Mucosa of rectum (tissue), 2 donors: ENCODE data around the gene XRCC1.

ENCODE experiments used
- H3K27ac ChIP-seq, 2 donors: one replicate each; pipeline ENCODE4 v1.7.0; 2013; ENCODE audit warnings: inconsistent platforms in 2 of 2, low read depth in 2 of 2, low read length in 2 of 2
- H3K27me3 ChIP-seq, 2 donors: one replicate each; pipeline ENCODE4 v1.7.0; 2013; ENCODE audit warnings: low read length in 2 of 2; ENCODE audit not compliant: control insufficient read depth in 2 of 2, insufficient read depth in 2 of 2
- H3K36me3 ChIP-seq, 2 donors: one replicate each; pipeline ENCODE4 v1.7.0; 2013; ENCODE audit warnings: low read length in 2 of 2; ENCODE audit not compliant: control insufficient read depth in 2 of 2, insufficient read depth in 2 of 2
- H3K4me1 ChIP-seq, 2 donors: one replicate each; pipeline ENCODE4 v1.7.0; 2013; ENCODE audit warnings: low read length in 2 of 2, mild to moderate bottlenecking in 1 of 2; ENCODE audit not compliant: control insufficient read depth in 2 of 2, insufficient read depth in 2 of 2
- H3K4me3 ChIP-seq, 2 donors: one replicate each; pipeline ENCODE4 v1.7.0; 2013; ENCODE audit warnings: low read length in 2 of 2
- H3K9ac ChIP-seq, 2 donors: one replicate each; pipeline ENCODE4 v1.7.0; 2013; ENCODE audit warnings: low read length in 2 of 2, low read depth in 1 of 2, mild to moderate bottlenecking in 1 of 2
- H3K9me3 ChIP-seq, 2 donors: one replicate each; pipeline ENCODE4 v1.7.0; 2013; ENCODE audit warnings: low read length in 2 of 2; ENCODE audit not compliant: control insufficient read depth in 2 of 2
- donor health status: healthy.
- donor health status: Normal muscosa, but diverticular disease.

Gene XRCC1

DNA sequence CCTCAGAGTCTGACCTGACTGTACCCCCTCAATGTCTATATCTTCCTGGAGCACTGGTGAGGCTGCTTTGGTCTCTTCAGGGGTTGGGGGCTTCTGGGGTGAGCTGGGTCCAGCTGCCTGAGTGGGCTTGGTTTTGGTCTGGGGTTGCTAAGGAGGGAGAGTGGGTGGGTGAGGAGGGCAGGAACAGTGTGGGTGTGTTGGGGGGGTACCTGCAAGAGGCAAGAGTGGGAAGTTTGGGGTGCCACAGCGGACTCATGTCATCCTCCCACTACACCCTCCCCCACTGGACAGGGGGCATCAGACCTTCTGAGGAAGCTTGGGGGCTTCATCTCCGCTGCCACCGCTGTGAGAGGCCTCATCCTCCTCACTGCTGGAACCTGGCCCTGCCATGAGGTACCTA lies 28.7 kb downstream of the XRCC1 start:
- Histone ChIP-seq H3K27me3 (no peaks in the 10 kb centered on the region), H3K9me3 (no peaks in the 10 kb centered on the region), H3K36me3 (peaks cover 31 to 53% of the 10 kb centered on the region in 2 donors), H3K27ac (no peak overlapping the region), H3K4me3 (no peak overlapping the region), H3K4me1 (no peaks in the 10 kb centered on the region), H3K9ac (no peak overlapping the region)

DNA sequence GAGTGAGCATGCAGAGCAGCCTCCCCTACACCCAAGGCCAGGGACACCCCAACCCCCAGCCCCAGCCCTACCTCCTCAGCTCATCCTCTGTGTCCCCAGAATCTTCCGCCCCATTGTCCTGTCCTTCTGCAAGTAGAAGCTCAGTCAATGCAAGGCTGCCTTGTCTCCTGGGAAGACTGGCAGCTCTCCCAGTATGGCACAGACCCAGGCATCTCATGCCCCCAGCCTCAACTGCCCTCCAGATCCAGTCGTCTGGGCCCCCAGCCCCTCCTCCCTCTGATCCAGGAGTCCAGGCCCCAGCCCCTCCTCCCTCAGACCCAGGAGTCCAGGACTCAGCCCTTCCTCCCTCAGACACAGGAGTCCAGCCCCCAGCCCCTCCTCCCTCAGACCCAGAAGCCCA lies 29.3 kb downstream of the XRCC1 start:
- Histone ChIP-seq H3K9me3 (no peaks in the 10 kb centered on the region), H3K36me3 (peaks cover 25 to 49% of the 10 kb centered on the region in 2 donors), H3K4me1 (no peaks in the 10 kb centered on the region), H3K27ac (no peak overlapping the region), H3K4me3 (no peak overlapping the region), H3K27me3 (no peaks in the 10 kb centered on the region), H3K9ac (no peak overlapping the region)

DNA sequence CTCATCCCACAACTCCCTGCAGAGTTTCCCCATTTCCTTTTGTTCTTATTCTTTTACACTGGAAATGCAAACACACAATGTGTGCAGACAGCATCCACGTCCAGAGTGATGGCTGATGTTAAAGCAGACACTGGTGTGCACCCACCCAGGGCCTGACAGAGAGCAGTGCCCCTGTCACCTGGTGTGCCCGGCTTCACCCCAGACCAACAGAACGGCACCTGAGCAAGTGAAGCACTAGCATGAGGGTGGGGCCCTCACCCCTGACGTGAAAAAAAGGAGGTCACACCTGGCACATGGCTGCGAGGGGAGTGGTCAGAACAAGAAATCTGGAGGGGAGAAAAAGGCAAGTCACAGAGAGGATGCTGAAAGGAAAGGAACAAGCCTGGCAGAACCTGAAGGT lies 30.1 kb downstream of the XRCC1 start:
- H3K36me3 ChIP-seq: peaks cover 23 to 47% of the 10 kb centered on the region in 2 donors
- no peak overlapping the region for H3K27ac ChIP-seq
- H3K9me3 ChIP-seq: no peaks in the 10 kb centered on the region
- no peak overlapping the region for H3K4me3 ChIP-seq
- no peak overlapping the region for H3K9ac ChIP-seq
- no peaks in the 10 kb centered on the region for H3K27me3 ChIP-seq
- no peaks in the 10 kb centered on the region for H3K4me1 ChIP-seq

DNA sequence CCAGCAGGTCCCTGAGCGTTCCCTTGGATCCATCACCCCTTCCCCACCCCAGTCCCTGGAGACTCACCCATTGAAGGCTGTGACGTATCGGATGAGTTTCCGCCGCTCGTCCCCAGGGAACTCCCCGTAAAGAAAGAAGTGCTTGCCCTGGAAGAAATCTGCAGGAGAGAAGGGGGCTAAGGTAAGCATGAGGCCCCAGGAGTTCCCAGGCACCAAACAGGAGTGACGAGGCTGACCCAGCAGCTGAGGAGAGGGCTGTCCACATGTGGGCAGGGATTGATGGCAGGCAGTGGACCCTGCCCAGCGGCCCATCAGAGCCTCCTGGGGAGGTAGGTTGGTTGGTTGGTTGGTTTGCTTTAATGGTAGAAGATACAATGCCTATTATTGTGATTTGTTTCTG lies 31.2 kb downstream of the XRCC1 start:
- H3K36me3 ChIP-seq: peaks cover 26 to 45% of the 10 kb centered on the region in 2 donors
- H3K9me3 ChIP-seq: no peaks in the 10 kb centered on the region
- H3K9ac ChIP-seq: no peak overlapping the region
- H3K4me1 ChIP-seq: no peaks in the 10 kb centered on the region
- no peak overlapping the region for H3K27ac ChIP-seq
- H3K4me3 ChIP-seq: no peak overlapping the region
- no peaks in the 10 kb centered on the region for H3K27me3 ChIP-seq

DNA sequence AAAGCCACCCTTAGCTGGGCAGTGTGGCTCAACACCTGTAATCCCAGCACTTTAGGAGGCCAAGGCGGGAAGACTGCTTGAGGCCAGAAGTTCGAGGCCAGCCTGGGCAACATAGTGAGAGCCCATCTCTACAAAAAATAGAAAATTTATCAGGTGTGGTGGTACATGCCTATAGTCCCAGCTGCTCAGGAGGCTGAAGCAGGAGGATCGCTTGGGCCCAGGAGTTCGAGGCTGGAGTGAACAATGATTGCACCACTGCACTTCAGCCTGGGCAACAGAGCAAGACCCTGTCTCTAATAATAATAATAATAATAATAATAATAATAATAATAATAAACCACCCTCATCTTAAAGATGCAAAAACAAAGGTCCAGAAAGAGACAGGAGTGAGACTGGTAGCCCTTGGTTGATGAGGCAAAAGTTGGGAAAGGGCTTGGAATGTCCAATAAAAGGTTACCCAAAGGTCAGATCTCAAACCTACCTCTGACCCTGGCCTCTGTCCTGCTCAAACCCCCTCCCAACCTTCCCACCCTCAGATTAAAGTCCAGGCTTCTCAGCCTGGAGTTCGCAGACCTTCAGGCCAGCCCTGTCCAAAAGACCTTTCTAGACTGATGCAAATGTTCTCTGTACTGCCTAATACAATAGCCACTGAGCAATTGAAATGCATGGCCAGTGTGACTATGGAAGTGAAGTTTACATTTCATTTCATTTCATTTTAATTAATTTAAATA lies 33.2 kb downstream of the XRCC1 start:
- Histone ChIP-seq H3K36me3 (peaks cover 26 to 52% of the 10 kb centered on the region in 2 donors), H3K27ac (no peak overlapping the region)

DNA sequence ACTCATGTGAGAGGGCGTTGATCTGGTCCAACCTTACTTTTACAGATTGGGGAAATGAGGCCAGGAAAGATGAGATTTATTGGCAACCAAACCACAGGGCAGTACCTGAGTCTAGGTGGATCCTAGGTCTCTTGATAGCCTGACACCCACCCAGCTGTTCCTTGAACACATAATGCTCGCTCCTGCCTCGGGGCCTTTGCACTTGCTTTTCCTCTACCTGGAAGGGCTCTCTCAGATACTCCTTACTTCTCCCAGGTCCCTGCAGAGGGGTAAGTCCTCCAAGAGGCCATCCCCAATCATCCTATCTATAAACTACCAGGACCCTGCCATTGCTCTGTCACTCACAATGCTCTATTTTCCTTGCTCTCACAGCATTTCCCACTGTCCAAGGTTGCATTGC lies 34.9 kb downstream of the XRCC1 start:
- H3K27me3 ChIP-seq: no peaks in the 10 kb centered on the region
- H3K9me3 ChIP-seq: no peaks in the 10 kb centered on the region
- no peak overlapping the region for H3K27ac ChIP-seq
- H3K9ac ChIP-seq: no peak overlapping the region
- no peaks in the 10 kb centered on the region for H3K4me1 ChIP-seq
- H3K36me3 ChIP-seq: peaks cover 20 to 50% of the 10 kb centered on the region in 2 donors
- no peak overlapping the region for H3K4me3 ChIP-seq

More for the DNA sequence above, 33.2 kb downstream of the XRCC1 start:
- no peak overlapping the region for H3K4me3 ChIP-seq
- H3K9ac ChIP-seq: no peak overlapping the region
- no peaks in the 10 kb centered on the region for H3K4me1 ChIP-seq
- H3K27me3 ChIP-seq: no peaks in the 10 kb centered on the region
- H3K9me3 ChIP-seq: no peaks in the 10 kb centered on the region

DNA sequence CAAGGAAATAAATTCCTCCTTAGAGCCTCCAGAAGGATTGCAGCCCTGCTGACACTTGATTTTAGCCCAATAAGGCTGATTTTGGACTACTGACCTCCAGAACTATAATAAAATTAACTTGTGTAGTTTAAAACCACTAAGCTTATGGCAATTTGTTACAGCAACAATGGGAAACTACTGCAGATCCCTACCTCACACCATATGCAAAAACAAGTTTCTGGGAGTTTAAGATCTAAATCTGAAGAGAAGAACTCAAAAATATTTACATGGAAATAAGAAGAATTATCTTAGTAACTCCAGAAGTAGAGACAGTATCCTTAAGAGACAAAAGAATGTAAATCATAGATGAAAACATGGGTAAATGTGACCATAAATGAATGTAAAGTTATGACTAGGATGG lies 36.4 kb downstream of the XRCC1 start:
- no peak overlapping the region for H3K27ac ChIP-seq

DNA sequence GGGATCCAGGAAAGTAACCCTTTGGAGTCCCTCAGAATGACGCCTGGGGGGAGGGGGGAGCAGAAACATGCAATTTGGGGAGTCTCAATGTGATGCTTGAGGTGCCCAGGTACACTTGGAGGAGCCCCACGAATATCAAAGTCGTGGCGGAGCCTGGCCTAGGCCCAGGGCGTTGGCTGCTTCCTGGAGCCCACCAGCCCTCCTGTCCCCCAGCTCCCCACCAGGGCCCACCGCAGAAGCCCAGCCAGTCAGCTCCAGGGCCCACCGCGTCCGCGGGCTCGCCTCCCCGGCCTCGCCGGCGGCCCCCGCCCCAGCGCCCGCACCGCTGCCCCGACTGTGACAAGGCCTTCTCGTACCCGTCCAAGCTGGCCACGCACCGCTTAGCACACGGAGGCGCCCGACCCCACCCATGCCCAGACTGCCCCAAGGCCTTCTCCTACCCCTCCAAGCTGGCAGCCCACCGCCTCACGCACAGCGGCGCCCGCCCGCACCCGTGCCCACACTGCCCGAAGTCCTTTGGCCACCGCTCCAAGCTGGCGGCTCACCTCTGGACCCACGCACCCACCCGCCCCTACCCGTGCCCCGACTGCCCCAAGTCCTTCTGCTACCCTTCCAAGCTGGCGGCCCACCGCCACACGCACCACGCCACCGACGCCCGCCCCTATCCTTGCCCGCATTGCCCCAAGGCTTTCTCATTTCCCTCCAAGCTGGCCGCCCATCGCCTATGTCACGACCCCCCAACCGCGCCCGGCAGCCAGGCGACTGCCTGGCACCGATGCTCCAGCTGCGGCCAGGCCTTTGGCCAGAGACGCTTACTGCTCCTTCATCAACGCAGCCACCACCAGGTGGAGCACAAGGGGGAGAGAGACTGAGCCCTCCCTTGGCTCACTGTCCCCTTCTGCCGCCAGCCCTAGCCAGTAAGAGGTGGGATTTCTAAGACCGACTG lies 40.2 kb downstream of the XRCC1 start:
- Histone ChIP-seq H3K9me3 (no peaks in the 10 kb centered on the region), H3K36me3 (peaks cover under 1 to 13% of the 10 kb centered on the region in 2 donors), H3K27ac (peak overlapping the region in 1 of 2 donors; percentile 94), H3K4me3 (no peak overlapping the region), H3K9ac (no peak overlapping the region), H3K27me3 (no peaks in the 10 kb centered on the region), H3K4me1 (peaks cover 14 to 22% of the 10 kb centered on the region in 2 donors)

More for the DNA sequence above, 36.4 kb downstream of the XRCC1 start:
- Histone ChIP-seq H3K36me3 (peaks cover 15 to 40% of the 10 kb centered on the region in 2 donors), H3K9me3 (no peaks in the 10 kb centered on the region), H3K4me3 (no peak overlapping the region), H3K4me1 (peaks cover 0 to 4% of the 10 kb centered on the region in 2 donors), H3K27me3 (no peaks in the 10 kb centered on the region), H3K9ac (no peak overlapping the region)

DNA sequence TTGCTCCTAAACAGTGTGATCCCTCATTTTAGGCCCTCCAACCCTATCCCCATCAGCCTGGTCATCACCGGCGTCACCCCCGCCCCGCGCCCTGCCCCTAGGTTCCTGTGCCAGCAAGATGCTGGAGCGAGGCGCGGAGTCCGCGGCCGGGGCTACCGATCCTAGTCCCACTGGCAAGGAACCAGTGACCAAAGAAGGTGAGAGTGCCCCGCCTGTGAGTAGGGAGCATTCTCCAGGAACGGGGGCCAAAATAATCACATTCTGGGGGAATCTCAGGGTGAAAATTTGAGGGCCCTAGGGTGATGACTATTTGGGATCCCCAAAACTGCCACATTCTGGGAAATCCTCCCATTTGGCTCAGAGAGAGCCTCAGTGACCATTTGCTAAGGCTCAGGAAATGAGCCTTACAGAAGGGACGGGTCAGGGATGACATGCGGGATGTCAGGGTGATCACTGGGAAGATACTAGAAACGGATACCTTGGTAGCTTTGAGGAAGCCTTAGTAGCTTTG lies 41.0 kb downstream of the XRCC1 start:
- H3K27ac ChIP-seq: peak overlapping the region; percentile 93 to 94
- peak overlapping the region; percentile 91 to 94 for H3K4me3 ChIP-seq
- H3K36me3 ChIP-seq: peaks cover 0 to 12% of the 10 kb centered on the region in 2 donors
- H3K4me1 ChIP-seq: peaks cover 18 to 24% of the 10 kb centered on the region in 2 donors
- no peaks in the 10 kb centered on the region for H3K9me3 ChIP-seq
- H3K9ac ChIP-seq: peak overlapping the region; percentile 14 to 83
- H3K27me3 ChIP-seq: no peaks in the 10 kb centered on the region
